Neural crest cell (in vitro differentiated cells): ENCODE measurements around the gene RNPEP. TPM values are rescaled to one million over a fixed set of nuclear protein-coding genes. Genes with fewer than 3 reads are reported as not detected.

Experiments
- DNase-seq: peaks from one replicate; pipeline ENCODE4 v3.0.0; 2021; ENCODE audit warnings: low read depth, mixed read lengths, low spot score
- H3K27ac Mint-ChIP-seq: one replicate; pipeline ENCODE4 v1.8.0; 2021; ENCODE audit warnings: mild to moderate bottlenecking, mixed read lengths; ENCODE audit not compliant: unreplicated experiment
- H3K27me3 Mint-ChIP-seq: 2 replicates; pipeline ENCODE4 v1.8.0; 2021; ENCODE audit warnings: low read depth, mild to moderate bottlenecking, mixed read lengths
- H3K36me3 Mint-ChIP-seq: 2 replicates; pipeline ENCODE4 v1.8.0; 2021; ENCODE audit warnings: low read depth, mild to moderate bottlenecking, mixed read lengths
- H3K4me1 Mint-ChIP-seq: 2 replicates; pipeline ENCODE4 v1.8.0; 2021; ENCODE audit warnings: mixed read lengths
- H3K4me3 Mint-ChIP-seq: one replicate; pipeline ENCODE4 v1.8.0; 2021; ENCODE audit warnings: mild to moderate bottlenecking, mixed read lengths
- H3K9me3 Mint-ChIP-seq: 2 replicates; pipeline ENCODE4 v1.8.0; 2021; ENCODE audit warnings: mixed read lengths
- CTCF ChIP-seq: fragments of 200-600 bp; sonication (generic); conservative IDR thresholded peaks from 2 replicates; pipeline ENCODE4 v1.5.0; 2021; ENCODE audit warnings: antibody characterized with exemption, mild to moderate bottlenecking
- total RNA-seq: library from RNA; stranded (reverse); gene quantifications from 2 replicates; pipeline ENCODE4 v1.2.1, GENCODE V29; 2021

The RNPEP gene
- total RNA-seq, 1 donor from 2014 or later: 47.7 TPM

GRCh38 chr1:202023001-202023433 is 40.6 kb downstream of the RNPEP start:
- peaks cover 4% of the 10 kb centered on the region for H3K27me3 Mint-ChIP-seq
- no peaks in the 10 kb centered on the region for H3K36me3 Mint-ChIP-seq
- H3K27ac Mint-ChIP-seq: no peak overlapping the region
- no peak for DNase-seq
- no peak for TF ChIP-seq CTCF
- H3K4me3 Mint-ChIP-seq: no peak overlapping the region
- peaks cover 6% of the 10 kb centered on the region for H3K4me1 Mint-ChIP-seq
- no peaks in the 10 kb centered on the region for H3K9me3 Mint-ChIP-seq

GRCh38 chr1:202029171-202029665 is 46.8 kb downstream of the RNPEP start:
- H3K4me1 Mint-ChIP-seq: peaks cover 7% of the 10 kb centered on the region
- no peak overlapping the region for H3K4me3 Mint-ChIP-seq
- TF ChIP-seq CTCF: no peak
- no peaks in the 10 kb centered on the region for H3K27me3 Mint-ChIP-seq
- no peak overlapping the region for H3K27ac Mint-ChIP-seq
- no peaks in the 10 kb centered on the region for H3K36me3 Mint-ChIP-seq
- no peak for DNase-seq
- no peaks in the 10 kb centered on the region for H3K9me3 Mint-ChIP-seq

GRCh38 chr1:202029727-202030126 is 47.3 kb downstream of the RNPEP start:
- H3K27ac Mint-ChIP-seq: no peak overlapping the region
- H3K36me3 Mint-ChIP-seq: no peaks in the 10 kb centered on the region
- no peaks in the 10 kb centered on the region for H3K27me3 Mint-ChIP-seq
- TF ChIP-seq CTCF: no peak
- H3K4me1 Mint-ChIP-seq: peaks cover 7% of the 10 kb centered on the region
- H3K4me3 Mint-ChIP-seq: no peak overlapping the region
- no peaks in the 10 kb centered on the region for H3K9me3 Mint-ChIP-seq
- DNase-seq: no peak

GRCh38 chr1:202031796-202032195 is 49.3 kb downstream of the RNPEP start:
- no peak overlapping the region for H3K4me3 Mint-ChIP-seq
- no peak for TF ChIP-seq CTCF
- H3K27ac Mint-ChIP-seq: no peak overlapping the region
- H3K27me3 Mint-ChIP-seq: no peaks in the 10 kb centered on the region
- DNase-seq: no peak
- H3K9me3 Mint-ChIP-seq: no peaks in the 10 kb centered on the region
- H3K4me1 Mint-ChIP-seq: peaks cover 7% of the 10 kb centered on the region
- no peaks in the 10 kb centered on the region for H3K36me3 Mint-ChIP-seq

GRCh38 chr1:202034149-202034682 is 51.8 kb downstream of the RNPEP start:
- peaks cover 6% of the 10 kb centered on the region for H3K4me1 Mint-ChIP-seq
- no peaks in the 10 kb centered on the region for H3K36me3 Mint-ChIP-seq
- DNase-seq: no peak
- no peaks in the 10 kb centered on the region for H3K27me3 Mint-ChIP-seq
- H3K9me3 Mint-ChIP-seq: no peaks in the 10 kb centered on the region
- TF ChIP-seq CTCF: no peak
- H3K4me3 Mint-ChIP-seq: no peak overlapping the region
- no peak overlapping the region for H3K27ac Mint-ChIP-seq
